Measurements from ENCODE around the gene LINGO3.

Gene LINGO3

GRCh38 chr19:2290441-2291184, 17.3 kb downstream of the LINGO3 start:
- no peak overlapping the region for H3K4me3 ChIP-seq (ENCODE audit: low read depth, low read length)
- TF ChIP-seq CTCF (IDR thresholded peaks at IDR 0.05; ENCODE audit: low read depth, low read length) = no peak

GRCh38 chr19:2289714-2290435, 18.1 kb downstream of the LINGO3 start:
- TF ChIP-seq CTCF (IDR thresholded peaks at IDR 0.05; ENCODE audit: low read depth, low read length) = no peak
- H3K4me3 ChIP-seq (ENCODE audit: low read depth, low read length) = no peak overlapping the region

GRCh38 chr19:2288818-2289713, 18.9 kb downstream of the LINGO3 start:
- TF ChIP-seq CTCF (IDR thresholded peaks at IDR 0.05; ENCODE audit: low read depth, low read length) = no peak
- no peak overlapping the region for H3K4me3 ChIP-seq (ENCODE audit: low read depth, low read length)

- no peak overlapping the region for H3K4me3 ChIP-seq (ENCODE audit: low read depth, low read length)
- TF ChIP-seq CTCF (IDR thresholded peaks at IDR 0.05; ENCODE audit: low read depth, low read length) = no peak
Measured at GRCh38 chr19:2288338-2288817, 19.6 kb downstream of the LINGO3 start.

- no peak for TF ChIP-seq CTCF (IDR thresholded peaks at IDR 0.05; ENCODE audit: low read depth, low read length)
- H3K4me3 ChIP-seq (ENCODE audit: low read depth, low read length) = no peak overlapping the region
Measured at GRCh38 chr19:2287585-2288337, 20.2 kb downstream of the LINGO3 start.

- H3K4me3 ChIP-seq (ENCODE audit: low read depth, low read length) = no peak overlapping the region
- TF ChIP-seq CTCF (IDR thresholded peaks at IDR 0.05; ENCODE audit: low read depth, low read length) = no peak
Measured at GRCh38 chr19:2286402-2287140, 21.4 kb downstream of the LINGO3 start.
